ENCODE results near the gene BIRC5.

DNA sequence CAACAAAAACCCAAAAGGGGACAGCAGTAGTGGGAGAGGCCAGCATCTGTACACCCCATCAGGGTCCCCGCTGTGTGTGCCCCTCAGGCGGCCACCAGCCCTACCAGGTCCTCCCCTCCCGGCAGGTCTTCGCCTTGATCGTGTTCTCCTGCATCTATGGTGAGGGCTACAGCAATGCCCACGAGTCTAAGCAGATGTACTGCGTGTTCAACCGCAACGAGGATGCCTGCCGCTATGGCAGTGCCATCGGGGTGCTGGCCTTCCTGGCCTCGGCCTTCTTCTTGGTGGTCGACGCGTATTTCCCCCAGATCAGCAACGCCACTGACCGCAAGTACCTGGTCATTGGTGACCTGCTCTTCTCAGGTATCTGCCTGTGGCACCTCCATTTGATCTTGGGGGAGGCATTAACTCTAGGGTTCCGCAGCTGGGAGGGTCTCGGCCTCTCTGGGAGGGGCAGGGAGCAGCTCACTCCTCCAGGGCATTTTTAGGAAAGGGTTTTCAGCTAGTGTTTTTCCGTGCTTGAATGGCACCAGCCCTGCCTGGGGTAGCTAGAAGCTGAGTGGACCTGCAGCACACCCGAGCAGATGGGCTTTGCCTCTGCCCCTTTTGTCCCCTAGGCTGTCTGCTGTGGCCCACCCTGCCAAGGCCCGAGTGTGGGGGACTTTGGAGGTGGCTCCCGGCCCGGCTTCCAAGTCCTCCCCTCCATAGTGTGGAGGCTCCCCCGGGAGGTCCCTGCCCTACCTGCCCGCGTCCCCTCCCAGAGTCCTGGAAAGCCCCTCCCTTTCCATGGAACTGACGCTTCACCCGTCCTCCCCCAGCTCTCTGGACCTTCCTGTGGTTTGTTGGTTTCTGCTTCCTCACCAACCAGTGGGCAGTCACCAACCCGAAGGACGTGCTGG, 43.1 kb upstream of the BIRC5 start:
- TF ChIP-seq, protein P1, sequence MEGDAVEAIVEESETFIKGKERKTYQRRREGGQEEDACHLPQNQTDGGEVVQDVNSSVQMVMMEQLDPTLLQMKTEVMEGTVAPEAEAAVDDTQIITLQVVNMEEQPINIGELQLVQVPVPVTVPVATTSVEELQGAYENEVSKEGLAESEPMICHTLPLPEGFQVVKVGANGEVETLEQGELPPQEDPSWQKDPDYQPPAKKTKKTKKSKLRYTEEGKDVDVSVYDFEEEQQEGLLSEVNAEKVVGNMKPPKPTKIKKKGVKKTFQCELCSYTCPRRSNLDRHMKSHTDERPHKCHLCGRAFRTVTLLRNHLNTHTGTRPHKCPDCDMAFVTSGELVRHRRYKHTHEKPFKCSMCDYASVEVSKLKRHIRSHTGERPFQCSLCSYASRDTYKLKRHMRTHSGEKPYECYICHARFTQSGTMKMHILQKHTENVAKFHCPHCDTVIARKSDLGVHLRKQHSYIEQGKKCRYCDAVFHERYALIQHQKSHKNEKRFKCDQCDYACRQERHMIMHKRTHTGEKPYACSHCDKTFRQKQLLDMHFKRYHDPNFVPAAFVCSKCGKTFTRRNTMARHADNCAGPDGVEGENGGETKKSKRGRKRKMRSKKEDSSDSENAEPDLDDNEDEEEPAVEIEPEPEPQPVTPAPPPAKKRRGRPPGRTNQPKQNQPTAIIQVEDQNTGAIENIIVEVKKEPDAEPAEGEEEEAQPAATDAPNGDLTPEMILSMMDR (IDR thresholded peaks at IDR 0.05), result no peak
- TF ChIP-seq POLR2A (IDR thresholded peaks at IDR 0.05), result no peak

All from gastroesophageal sphincter (tissue), 3 donors.